ENCODE measurements around the gene UGCG.
A peak's percentile ranks its signal among the peaks of the same experiment; 100 is the strongest.
"Not testable (repeated sequence)": the region's sequence is repeated elsewhere in the genome, so short reads cannot be mapped to it uniquely, and the experiment has no call there.

Gene UGCG

DNA sequence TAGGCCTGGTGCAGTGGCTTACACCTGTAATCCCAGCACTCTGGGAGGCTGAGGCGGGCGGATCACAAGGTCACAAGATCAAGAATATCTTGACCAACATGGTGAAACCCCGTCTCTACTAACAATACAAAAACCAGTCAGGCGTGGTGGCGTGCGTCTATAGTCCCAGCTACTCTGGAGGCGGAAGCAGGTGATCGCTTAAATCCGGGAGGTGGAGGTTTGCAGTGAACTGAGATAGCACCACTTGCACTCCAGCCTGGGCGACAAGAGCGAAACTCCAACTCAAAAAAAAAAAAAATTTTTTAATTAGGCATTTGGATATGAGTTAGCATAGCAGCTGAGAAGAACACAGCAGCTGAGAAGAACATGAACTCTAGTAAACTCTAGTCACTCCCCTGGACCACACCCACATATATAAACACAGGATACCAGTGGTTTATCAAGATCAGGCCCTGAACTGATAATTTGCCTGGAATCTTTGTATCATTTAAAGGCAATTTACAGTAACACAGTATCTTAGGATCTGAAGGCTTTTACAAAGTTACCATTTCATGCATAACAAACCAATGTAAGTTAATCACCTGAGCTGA, 4.6 kb upstream of the UGCG start:
- peak in 1 of 2 donors; percentile 46 for DNase-seq

DNA sequence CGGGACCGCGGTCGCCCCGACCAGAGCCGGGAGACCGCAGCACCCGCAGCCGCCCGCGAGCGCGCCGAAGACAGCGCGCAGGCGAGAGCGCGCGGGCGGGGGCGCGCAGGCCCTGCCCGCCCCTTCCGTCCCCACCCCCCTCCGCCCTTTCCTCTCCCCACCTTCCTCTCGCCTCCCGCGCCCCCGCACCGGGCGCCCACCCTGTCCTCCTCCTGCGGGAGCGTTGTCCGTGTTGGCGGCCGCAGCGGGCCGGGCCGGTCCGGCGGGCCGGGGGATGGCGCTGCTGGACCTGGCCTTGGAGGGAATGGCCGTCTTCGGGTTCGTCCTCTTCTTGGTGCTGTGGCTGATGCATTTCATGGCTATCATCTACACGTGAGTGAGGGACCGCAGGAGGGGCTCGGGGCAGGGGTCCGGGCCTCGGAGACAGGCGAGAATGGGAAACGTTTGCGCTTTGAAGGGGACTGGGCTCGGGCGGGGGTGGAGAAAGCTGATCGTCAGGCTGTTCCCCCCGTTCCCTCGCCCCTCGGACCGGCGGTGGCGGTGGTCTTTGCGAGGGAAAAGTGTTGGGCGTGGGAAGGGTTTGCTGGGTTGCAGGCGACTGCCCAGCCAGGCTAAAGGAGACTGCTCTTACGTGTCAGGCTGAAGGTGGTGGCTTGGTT, 457 bp downstream of the UGCG start:
- no peak for DNase-seq

- DNase-seq: peak; percentile 21 to 23
These were observed 1.1 kb downstream of the UGCG start for GRCh38 chr9:111897601-111898137.

GRCh38 chr9:111898331-111899096, 1.9 kb downstream of the UGCG start:
- DNase-seq: peak in 1 of 2 donors; percentile 34

DNA sequence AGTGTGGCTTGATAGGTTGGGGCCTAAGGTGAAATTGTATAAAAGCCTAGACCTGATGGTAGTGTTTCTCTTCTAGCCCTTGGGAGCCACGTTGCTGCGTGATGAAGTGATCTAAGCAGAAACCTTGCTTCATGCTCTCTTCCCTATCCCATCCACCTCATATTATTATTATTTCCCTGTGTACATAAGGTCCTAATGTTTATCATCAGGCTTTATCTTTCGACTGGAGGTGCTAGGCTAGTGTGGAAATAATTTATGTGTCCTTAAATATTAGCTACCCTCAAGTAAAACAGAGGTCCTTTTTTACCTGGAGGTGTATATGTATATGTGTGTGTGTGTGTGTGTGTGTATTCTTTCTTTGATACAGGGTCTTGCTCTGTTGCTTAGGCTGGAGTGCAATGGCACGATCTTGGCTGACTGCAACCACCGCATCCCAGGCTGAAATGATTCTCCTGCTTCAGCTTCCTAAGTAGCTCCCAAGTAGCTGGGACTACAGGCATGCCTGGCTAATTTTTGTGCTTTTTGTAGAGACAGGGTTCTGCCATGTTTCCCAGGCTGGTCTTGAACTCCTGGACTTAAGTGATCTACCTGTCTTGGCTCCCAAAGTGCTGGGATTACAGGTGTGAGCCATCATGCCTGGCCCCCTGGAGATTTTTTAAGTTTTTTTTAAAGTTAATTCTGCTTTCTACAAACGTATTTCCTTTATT, 3.7 kb downstream of the UGCG start:
- no peak for DNase-seq

DNA sequence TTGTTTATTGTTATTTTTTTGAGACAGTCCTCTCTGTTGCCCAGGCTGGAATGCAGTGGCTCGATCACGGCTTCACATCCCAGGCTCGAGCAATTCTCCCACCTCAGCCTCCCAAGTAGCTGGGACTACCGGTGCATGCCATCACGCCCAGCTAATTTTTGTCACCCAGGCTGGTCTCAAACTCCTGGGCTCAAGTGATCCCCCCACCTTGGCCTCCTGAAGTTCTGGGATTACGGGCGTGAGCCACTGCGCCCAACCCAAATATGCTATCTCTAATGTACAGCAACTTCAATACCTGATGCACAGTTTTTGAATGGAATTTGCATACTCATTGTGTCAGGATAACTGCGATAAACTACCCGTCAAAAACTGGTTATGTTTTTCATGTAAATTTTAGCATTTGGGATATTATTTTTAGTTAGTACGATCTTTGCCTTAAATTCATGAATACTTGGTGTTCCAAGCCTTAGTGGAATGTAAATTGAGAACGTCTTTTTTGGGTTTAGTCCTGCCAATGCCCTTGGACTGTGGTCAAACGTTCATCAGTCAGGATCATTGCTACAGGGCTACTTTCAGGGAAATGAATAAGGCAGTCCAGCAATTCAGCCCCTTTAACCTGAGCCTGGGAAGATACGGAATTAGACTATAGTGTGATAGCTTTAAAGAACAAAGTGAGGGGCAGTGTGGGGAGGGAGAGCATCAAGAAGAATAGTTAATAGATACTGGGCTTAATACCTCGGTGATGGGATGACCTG, 4.4 kb downstream of the UGCG start:
- DNase-seq: no peak

DNA sequence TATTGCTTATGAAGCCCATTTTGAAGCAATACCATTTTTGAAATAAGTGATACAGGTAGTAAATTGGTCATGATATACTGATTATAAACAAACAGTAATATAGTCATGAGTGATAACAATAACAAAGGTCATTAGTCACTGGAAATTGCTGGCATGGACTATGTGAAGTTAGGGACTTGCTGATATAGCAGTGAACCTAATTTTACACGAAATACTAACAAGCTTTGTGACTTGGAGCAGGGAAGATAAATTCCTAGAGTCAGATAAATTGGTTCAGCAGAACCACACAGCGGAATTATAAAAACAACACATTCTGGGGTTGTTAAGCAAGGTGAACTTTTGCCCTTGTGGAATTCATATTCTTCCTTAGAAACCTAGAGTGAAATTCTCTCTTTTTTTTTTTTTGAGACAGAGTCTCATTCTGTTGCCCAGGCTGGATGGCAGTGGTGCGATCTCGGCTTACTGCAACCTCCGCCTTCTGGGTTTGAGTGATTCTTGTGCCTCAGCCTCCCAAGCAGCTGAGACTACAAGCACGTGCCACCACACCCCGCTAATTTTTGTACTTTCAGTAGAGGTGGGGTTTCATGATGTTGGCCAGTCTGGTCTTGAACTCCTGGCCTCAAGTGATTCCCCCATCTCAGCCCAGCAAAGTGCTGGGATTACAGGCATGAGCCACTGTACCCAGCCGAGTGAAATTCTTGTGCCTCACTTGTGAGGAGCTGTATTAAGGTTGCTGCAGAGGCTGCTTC, 6.0 kb downstream of the UGCG start:
- DNase-seq: no peak

GRCh38 chr9:111903535-111903934, 6.9 kb downstream of the UGCG start:
- not testable (repeated sequence) for DNase-seq

- no peak for DNase-seq
These were observed 7.4 kb downstream of the UGCG start for GRCh38 chr9:111904026-111904425.

DNA sequence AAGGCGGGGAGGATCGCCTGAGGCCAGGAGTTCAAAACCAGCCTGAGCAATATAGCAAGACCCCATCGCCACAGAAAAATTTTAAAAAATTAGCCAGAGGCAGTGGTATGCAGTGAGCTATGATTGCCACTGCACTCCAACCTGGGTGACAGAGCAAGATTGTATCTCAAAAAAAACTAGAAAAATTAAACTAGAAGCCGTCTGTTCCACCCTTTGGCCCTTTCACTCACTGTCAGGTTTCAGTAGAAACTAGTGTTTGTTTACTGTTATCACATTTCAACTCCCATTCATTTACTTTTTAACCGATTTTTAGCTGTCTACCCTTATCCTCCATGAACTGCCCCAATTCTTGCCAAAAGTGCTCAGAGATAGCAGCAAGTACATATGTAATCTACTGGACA, 8.3 kb downstream of the UGCG start:
- DNase-seq: no peak

DNA sequence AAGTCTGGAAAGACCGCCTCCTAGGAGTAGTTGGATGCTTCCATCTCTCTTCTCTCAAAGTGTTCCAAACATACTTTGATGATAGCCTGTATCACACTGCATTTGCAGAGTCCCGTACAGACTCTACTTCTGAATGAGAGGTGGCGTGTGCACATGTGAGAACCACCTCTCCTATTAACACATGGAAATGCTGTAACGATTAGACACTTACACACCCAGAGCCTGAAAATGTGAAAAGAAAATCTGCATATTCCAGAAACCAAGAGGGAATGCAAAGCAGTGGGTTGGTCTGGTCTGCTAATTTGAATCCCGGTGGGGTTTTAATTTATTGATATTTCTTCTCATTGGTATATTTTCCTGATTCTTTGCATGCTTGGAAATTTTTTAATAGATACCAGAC, 10.5 kb downstream of the UGCG start:
- DNase-seq: no peak

- DNase-seq: no peak
These were observed 12.8 kb downstream of the UGCG start for GRCh38 chr9:111909444-111909843.

GRCh38 chr9:111910428-111910827, 13.8 kb downstream of the UGCG start:
- no peak for DNase-seq

- no peak for DNase-seq
These were observed 16.5 kb downstream of the UGCG start for GRCh38 chr9:111913159-111913558.

- DNase-seq: peak in 1 of 2 donors; percentile 32
These were observed 18.3 kb downstream of the UGCG start for GRCh38 chr9:111914749-111915424.

- DNase-seq: no peak
These were observed 18.8 kb downstream of the UGCG start for GRCh38 chr9:111915425-111915758.

- DNase-seq: no peak
These were observed 19.6 kb downstream of the UGCG start for GRCh38 chr9:111916234-111916645.

- no peak for DNase-seq
These were observed 20.6 kb downstream of the UGCG start for GRCh38 chr9:111917201-111917600.

DNA sequence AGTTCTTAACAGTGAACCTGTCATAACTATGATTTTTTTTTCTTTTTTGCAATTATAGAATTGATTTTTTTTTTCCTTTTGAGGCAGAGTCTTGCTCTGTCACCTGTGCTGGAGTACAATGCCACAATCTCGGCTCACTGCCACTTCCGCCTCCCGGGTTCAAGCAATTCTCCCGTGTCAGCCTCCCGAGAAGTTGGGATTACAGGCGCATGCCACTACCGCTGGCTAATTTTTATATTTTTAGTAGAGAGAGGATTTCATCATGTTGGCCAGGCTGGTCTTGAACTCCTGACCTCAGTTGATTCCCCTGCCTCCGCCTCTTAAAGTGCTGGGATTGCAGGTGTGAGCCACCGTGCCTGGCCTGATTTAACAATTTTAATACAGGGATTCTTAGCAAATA, 21.4 kb downstream of the UGCG start:
- no peak for DNase-seq

GRCh38 chr9:111919875-111920274, 23.3 kb downstream of the UGCG start:
- DNase-seq: no peak

- no peak for DNase-seq
These were observed 23.9 kb downstream of the UGCG start for GRCh38 chr9:111920531-111920930.
